ENCODE results near the gene CACHD1.
"Not testable (repeated sequence)": the region's sequence is repeated elsewhere in the genome, so short reads cannot be mapped to it uniquely, and the experiment has no call there.

The CACHD1 gene

DNA sequence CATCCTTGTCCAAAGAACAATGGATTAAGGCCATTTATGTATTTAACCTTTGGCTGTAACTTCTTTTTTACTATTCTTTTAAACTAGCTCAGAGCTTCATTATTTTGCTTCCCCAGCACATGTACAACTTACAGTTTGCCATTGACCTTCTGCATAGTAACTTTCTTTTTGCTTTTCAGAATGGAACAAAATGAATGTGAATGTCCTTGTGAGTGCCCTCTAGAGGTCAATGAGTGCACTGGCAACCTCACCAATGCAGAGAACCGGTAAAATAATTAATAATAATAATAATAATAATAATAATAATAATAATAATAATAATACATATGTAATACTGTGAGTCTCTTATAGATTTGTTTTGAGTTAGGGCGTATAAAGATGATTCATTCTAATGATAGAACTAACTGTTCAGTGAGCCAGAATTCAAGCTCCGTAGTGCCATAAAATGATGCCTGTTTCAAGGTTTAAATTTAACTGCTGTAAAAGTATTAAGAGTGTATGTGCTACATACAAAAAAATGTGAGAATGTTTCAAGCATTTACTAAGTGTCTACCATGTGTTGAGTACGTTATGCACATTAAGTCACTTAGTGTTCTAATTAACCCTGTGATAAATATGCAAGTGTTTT, 205.9 kb downstream of the CACHD1 start:
- DNase-seq: peak; percentile 51

DNA sequence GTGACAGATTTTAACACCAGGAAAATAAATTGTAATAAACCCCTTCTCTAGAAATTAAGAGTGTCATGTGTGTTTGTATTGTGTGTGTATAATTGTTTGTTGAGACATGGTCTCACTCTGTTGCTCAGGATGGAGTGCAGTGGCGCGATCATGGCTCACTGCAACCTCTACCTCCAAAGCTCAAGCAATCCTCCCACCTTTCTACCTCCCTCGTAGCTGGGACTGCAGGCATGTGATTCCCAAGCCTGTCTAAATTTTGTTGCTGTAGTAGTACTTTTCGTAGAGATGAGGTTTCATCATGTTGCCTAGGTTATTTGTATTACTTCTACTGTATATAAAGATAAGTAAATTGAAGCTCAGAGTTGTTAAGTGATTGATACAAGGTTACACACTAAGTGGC, 206.5 kb downstream of the CACHD1 start:
- DNase-seq: no peak

DNA sequence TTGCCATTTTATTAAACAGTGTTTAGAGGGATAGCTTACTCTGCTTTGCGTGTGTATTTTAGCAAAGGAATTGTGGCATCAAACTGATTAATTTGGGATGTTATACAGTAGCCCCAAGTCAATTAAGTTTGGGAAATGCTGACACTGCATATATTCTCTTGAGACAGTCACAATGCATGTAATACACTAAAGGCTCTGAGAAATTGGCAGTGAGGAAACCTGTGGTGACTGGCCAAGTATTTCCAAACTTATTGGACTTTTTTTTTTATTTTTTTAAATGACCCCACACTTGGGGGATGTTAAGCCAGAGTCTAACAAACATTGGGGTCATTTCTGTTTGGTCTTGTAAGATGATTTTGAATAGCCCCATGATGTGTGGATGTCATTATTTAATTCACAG, 207.6 kb downstream of the CACHD1 start:
- no peak for DNase-seq

GRCh38 chr1:64678366-64678765, 208.4 kb downstream of the CACHD1 start:
- DNase-seq: no peak

- no peak for DNase-seq
Measured at GRCh38 chr1:64679177-64679576, 209.2 kb downstream of the CACHD1 start.

DNA sequence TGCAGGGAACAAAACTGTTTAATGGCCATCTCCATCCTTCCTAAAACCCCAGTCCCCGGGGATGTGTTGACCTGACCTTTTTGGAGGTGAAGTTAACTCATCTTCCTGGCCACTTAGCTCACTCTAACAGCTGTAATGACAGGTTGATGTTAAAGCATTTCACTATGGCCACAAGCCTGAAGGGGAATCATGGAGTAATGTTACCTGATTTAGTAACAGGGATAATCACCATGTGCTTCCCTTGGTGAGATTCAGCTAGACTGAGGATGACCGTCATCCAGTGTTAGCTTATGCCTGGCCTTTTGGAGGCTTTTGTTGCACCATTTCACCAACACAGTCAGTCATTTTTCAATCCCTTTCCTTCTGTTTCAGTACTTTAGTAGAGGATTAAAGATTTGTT, 210.7 kb downstream of the CACHD1 start:
- no peak for DNase-seq

DNA sequence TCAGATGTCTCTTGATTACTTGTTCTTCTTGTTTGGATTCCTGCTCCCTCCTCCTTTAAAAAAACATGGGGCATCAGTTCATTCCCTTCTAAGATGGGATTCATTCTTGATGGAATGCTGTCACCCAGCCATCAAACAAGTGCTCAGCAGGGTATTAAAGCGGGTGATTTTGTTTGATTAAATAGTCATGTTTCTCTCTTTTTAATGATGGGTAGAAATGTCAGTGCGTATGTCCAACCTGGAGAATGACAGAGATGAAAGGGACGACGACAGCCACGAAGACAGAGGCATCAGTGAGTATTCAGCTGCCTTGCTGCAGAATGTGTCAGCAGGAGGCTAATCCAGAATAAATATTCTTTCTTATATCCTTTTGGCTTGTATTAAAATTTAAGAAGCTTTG, 211.1 kb downstream of the CACHD1 start:
- no peak for DNase-seq

GRCh38 chr1:64683419-64683818, 213.5 kb downstream of the CACHD1 start:
- no peak for DNase-seq

DNA sequence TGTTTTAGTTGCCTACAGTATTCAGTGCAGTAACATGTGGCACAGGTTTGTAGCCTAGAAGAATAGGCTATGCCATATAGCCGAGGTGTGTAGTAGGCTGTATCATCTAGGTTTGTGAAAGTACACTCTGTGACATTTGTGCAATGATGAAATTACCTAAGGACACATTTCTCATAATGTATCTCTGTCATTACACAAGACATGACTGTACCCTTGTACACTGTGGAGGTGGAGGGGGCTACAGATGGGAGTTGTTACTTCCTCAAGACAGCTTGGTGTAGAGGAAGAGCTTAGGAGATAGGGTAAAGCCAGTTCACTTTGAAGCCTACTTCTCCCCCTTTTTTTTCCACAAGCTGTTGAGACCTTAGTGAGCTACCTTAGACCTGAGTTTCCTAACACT, 215.3 kb downstream of the CACHD1 start:
- no peak for DNase-seq

- no peak for DNase-seq
Measured at GRCh38 chr1:64685765-64686341, 215.9 kb downstream of the CACHD1 start.

GRCh38 chr1:64686828-64687724, 217.1 kb downstream of the CACHD1 start:
- DNase-seq: peak; percentile 60

GRCh38 chr1:64687725-64688327, 217.9 kb downstream of the CACHD1 start:
- no peak for DNase-seq

DNA sequence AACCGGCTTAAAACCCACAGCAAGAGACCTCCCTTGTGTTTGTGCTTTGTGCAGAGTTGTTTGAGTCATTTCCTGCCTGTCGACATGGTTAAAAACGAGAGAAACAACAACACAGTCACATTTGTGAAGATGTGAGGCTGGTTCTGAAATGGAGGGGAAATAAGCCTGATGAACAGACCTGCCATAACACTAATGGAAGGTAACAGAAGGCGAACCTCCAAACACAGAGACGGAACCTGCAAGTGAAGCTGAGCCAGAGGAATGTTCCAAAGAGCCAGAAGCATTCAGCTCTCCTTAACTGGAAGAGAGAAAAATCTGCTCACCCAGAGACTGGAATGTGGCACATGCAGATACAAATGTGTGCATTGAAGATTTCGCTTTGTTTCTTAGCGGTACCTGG, 221.7 kb downstream of the CACHD1 start:
- DNase-seq: no peak

DNA sequence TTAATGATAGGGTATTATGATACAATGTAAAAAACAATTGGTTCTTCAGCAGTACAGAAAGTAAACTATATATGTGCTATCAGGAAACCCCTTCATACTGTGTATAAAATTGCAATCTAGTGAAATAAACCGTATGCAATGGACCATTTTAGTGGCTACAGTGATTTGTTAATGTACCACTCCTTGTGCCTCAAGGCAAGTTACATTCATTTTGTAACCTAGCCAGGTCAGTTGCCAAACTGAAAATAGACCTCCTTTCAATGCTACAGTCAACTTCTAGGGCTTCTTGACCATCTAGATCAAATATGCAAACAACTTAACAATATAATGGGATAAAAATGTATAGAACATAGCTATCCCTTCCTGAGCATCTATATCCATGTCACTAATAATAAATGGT, 223.0 kb downstream of the CACHD1 start:
- DNase-seq: no peak

- DNase-seq: no peak
Measured at GRCh38 chr1:64693406-64693805, 223.5 kb downstream of the CACHD1 start.

GRCh38 chr1:64696879-64697278, 226.9 kb downstream of the CACHD1 start:
- no peak for DNase-seq

GRCh38 chr1:64699327-64699726, 229.4 kb downstream of the CACHD1 start:
- DNase-seq: peak; percentile 47

DNA sequence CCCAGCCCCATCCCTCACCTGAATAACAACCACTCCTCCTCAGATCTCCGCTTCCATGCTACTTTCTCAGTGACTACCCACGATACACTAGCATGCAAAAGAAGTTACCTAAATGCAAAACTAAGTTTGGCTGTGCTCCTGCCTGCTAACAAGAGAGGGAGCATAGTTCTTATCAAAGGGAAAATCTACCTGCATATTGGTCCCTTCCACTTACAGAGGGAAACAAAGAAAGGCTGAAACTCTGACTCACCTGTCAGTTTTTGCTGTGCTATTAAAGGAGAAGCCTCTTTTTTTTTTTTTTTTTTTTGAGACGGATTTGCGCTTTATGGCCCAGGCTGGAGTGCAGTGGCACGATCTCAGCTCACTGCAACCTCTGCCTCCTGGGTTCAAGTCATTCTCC, 231.1 kb downstream of the CACHD1 start:
- DNase-seq: no peak

GRCh38 chr1:64701886-64702285, 232.0 kb downstream of the CACHD1 start:
- no peak for DNase-seq

- DNase-seq: not testable (repeated sequence)
Measured at GRCh38 chr1:64702670-64703069, 232.7 kb downstream of the CACHD1 start.

GRCh38 chr1:64703600-64703999, 233.7 kb downstream of the CACHD1 start:
- no peak for DNase-seq

DNA sequence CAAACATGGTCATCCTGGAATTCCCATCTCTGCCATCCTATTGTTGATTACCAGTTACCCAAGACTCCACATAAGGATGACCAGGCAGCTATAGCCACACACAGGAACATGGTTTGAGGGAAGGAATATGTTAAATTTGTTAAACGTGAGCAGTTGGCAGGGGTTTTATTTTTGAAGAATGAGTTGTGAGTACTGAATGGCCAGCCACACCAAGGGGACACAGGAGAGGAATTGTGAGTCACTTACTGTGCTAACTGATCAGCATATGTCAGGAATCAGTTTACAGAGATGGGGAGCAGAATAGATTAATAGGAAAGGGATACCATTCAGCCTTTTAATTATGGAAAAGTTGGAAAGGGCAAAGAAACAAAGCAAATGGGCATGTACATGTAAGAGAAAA, 235.7 kb downstream of the CACHD1 start:
- DNase-seq: no peak

- no peak for DNase-seq
Measured at GRCh38 chr1:64711266-64711665, 241.3 kb downstream of the CACHD1 start.

GRCh38 chr1:64712049-64712448, 242.1 kb downstream of the CACHD1 start:
- no peak for DNase-seq

Data from eye (tissue), 1 donor.